ENCODE results near the gene LPAR2.
"Not testable (repeated sequence)": the region's sequence is repeated elsewhere in the genome, so short reads cannot be mapped to it uniquely, and the experiment has no call there.

LPAR2 gene

DNA sequence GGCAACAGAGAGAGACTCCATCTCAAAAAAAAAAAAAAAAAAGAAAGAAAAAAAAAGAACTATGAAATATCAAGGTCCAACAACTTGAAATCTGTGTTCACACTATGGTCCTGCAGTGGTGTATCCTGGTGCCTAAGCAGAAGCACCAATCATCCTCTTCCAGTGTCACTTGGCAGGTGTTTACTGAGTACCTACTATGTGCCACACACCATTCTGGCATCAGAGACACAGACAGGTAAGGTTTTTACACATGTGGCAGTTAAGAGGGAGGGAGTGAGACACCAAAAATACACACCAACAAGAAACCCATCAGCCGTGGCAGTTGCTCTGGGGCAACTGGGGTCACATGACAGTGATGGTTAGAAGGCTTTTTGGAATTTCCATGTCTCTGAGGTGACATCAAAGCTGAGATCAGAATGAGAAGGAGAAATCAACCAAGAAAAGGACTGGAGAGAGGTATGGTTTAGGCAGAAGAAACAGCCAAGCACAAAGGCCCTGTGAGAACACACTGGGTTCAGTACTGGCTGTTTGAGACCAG lies 27.2 kb downstream of the LPAR2 start:
- no peak overlapping the region for H3K9ac ChIP-seq (ENCODE audit: low read length)
- DNase-seq = no peak
- no peak overlapping the region for H3K27ac ChIP-seq (ENCODE audit: low read length)
- no peaks in the 10 kb centered on the region for H3K9me3 ChIP-seq (replicated peaks; ENCODE audit: insufficient read depth, low read length)
- no peaks in the 10 kb centered on the region for H4K20me1 ChIP-seq (ENCODE audit: insufficient read depth, low read length)
- no peak overlapping the region for H3K4me2 ChIP-seq (ENCODE audit: low read depth, low read length)
- no peak overlapping the region for H2AFZ ChIP-seq (ENCODE audit: low read length)
- no peaks in the 10 kb centered on the region for H3K27me3 ChIP-seq (replicated peaks; ENCODE audit: insufficient read depth, low read length)
- no peak overlapping the region for H3K4me3 ChIP-seq (ENCODE audit: low read length)
- no peaks in the 10 kb centered on the region for H3K36me3 ChIP-seq (replicated peaks; ENCODE audit: insufficient read depth, low read length)
- H3K9me2 ChIP-seq (replicated peaks; ENCODE audit: insufficient read depth, low read length) = no peaks in the 10 kb centered on the region
- TF ChIP-seq, protein P1, sequence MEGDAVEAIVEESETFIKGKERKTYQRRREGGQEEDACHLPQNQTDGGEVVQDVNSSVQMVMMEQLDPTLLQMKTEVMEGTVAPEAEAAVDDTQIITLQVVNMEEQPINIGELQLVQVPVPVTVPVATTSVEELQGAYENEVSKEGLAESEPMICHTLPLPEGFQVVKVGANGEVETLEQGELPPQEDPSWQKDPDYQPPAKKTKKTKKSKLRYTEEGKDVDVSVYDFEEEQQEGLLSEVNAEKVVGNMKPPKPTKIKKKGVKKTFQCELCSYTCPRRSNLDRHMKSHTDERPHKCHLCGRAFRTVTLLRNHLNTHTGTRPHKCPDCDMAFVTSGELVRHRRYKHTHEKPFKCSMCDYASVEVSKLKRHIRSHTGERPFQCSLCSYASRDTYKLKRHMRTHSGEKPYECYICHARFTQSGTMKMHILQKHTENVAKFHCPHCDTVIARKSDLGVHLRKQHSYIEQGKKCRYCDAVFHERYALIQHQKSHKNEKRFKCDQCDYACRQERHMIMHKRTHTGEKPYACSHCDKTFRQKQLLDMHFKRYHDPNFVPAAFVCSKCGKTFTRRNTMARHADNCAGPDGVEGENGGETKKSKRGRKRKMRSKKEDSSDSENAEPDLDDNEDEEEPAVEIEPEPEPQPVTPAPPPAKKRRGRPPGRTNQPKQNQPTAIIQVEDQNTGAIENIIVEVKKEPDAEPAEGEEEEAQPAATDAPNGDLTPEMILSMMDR (IDR thresholded peaks at IDR 0.05; ENCODE audit: low read length) = no peak
- no peak for TF ChIP-seq EZH2phosphoT487 (IDR thresholded peaks at IDR 0.05; ENCODE audit: low read length)
- TF ChIP-seq EZH2 (optimal IDR thresholded peaks at IDR 0.05; ENCODE audit: low read depth, low read length) = no peak
- H3K4me1 ChIP-seq (ENCODE audit: low read length) = 0 out of 2 replicates have a peak, but pooled peaks cover 8% of the 10 kb centered on the region
- no peaks in the 10 kb centered on the region for H3F3A ChIP-seq (ENCODE audit: insufficient read depth, low read length)
- H3K79me2 ChIP-seq (ENCODE audit: low read length) = no peaks in the 10 kb centered on the region

DNA sequence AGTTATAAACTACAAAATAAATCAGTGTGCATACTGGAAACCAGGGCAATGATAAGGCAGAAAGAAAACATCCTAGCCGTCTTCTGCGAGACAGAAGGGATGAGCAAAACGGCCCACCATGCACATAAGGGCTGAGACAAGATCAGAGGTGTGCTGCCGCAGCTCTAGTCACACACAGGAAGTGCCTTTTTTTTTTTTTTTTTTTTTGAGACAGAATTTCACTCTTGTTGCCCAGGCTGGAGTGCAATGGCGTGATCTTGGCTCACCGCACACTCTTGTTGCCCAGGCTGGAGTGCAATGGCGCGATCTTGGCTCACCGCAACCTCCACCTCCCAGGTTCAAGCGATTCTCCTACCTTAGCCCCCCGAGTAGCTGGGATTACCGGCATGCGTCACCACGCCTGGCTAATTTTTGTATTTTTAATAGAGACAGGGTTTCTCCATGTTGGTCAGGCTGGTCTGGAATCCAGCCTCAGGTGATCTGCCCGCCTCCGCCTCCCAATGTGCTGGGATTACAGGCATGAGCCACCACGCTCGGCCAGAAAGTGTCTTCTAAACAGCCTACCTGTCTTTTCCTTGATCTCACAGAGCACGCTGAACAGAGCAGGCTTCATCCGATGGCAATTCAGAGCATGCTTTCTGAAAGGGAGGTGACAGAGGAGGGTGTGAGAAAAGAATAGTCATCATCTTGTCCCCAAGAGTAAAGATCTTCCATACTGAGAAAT lies 29.1 kb downstream of the LPAR2 start:
- H4K20me1 ChIP-seq (ENCODE audit: insufficient read depth, low read length); H3K9ac ChIP-seq (ENCODE audit: low read length); H2AFZ ChIP-seq (ENCODE audit: low read length); H3K4me1 ChIP-seq (ENCODE audit: low read length); H3K79me2 ChIP-seq (ENCODE audit: low read length); H3K4me3 ChIP-seq (ENCODE audit: low read length); DNase-seq; H3K27me3 ChIP-seq (replicated peaks; ENCODE audit: insufficient read depth, low read length); H3K9me2 ChIP-seq (replicated peaks; ENCODE audit: insufficient read depth, low read length); H3F3A ChIP-seq (ENCODE audit: insufficient read depth, low read length); H3K36me3 ChIP-seq (replicated peaks; ENCODE audit: insufficient read depth, low read length); H3K9me3 ChIP-seq (replicated peaks; ENCODE audit: insufficient read depth, low read length); H3K27ac ChIP-seq (ENCODE audit: low read length): not testable (repeated sequence)
- H3K4me2 ChIP-seq (ENCODE audit: low read depth, low read length) = peak overlapping the region; percentile 14; the same call in 1 of the 2 replicates

DNA sequence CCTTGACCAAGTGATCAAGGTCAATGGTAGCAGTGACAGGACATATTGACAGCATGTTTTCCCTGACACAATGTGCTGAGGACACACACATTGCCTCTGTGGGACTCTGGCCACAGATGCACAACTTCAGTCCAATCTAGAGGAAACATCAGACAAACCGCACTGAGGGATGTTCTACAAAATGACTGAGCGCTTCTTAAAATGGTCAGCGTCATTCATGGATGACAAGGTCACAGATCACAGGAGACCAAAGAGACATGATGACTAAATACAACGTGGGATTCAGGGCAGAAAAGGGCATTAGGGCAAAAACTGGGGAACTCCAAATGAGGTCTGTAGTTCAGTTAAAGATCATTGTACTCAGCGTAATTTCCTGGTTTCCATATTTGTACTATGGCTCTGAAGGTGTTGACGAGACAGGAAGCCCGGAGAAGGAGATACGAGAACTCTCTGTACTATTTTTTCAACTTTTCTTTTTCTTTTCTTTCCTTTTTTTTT lies 30.2 kb downstream of the LPAR2 start:
- Histone ChIP-seq H3K4me3 (ENCODE audit: low read length) (no peak overlapping the region), H3K9me2 (replicated peaks; ENCODE audit: insufficient read depth, low read length) (no peaks in the 10 kb centered on the region), H3K36me3 (replicated peaks; ENCODE audit: insufficient read depth, low read length) (no peaks in the 10 kb centered on the region), H3K27ac (ENCODE audit: low read length) (no peak overlapping the region), H2AFZ (ENCODE audit: low read length) (no peak overlapping the region), H3K4me1 (ENCODE audit: low read length) (0 out of 2 replicates have a peak, but pooled peaks cover 8% of the 10 kb centered on the region), H3F3A (ENCODE audit: insufficient read depth, low read length) (no peaks in the 10 kb centered on the region), H4K20me1 (ENCODE audit: insufficient read depth, low read length) (no peaks in the 10 kb centered on the region), H3K79me2 (ENCODE audit: low read length) (no peaks in the 10 kb centered on the region), H3K27me3 (replicated peaks; ENCODE audit: insufficient read depth, low read length) (no peaks in the 10 kb centered on the region; the same call in 1 of the 2 replicates), H3K9ac (ENCODE audit: low read length) (no peak overlapping the region), H3K4me2 (ENCODE audit: low read depth, low read length) (no peak overlapping the region), H3K9me3 (replicated peaks; ENCODE audit: insufficient read depth, low read length) (no peaks in the 10 kb centered on the region)
- DNase-seq = no peak
- TF ChIP-seq, protein P1 (IDR thresholded peaks at IDR 0.05; ENCODE audit: low read length) = no peak
- no peak for TF ChIP-seq EZH2phosphoT487 (IDR thresholded peaks at IDR 0.05; ENCODE audit: low read length)
- no peak for TF ChIP-seq EZH2 (optimal IDR thresholded peaks at IDR 0.05; ENCODE audit: low read depth, low read length)

Measured in MM.1S (cell line).